Hepatocyte (in vitro differentiated cells): ENCODE data around the gene PHOX2B. TPM values are rescaled to one million over a fixed set of nuclear protein-coding genes. Genes with fewer than 3 reads are reported as not detected.

ENCODE experiments used
- DNase-seq: peaks from one replicate; pipeline ENCODE4 v3.0.0-alpha.2; 2016; ENCODE audit warnings: low spot score
- H2AFZ ChIP-seq: fragments of 200-600 bp; sonication (generic); 2 replicates; pipeline ENCODE4 v1.6.0; 2016; ENCODE audit warnings: antibody characterized with exemption, mild to moderate bottlenecking
- H3K27ac ChIP-seq: fragments of 200-600 bp; sonication (generic); 2 replicates; pipeline ENCODE4 v1.5.1; 2016; ENCODE audit warnings: mild to moderate bottlenecking
- H3K27me3 ChIP-seq: fragments of 200-600 bp; sonication (generic); 2 replicates; pipeline ENCODE4 v1.6.1; 2016
- H3K36me3 ChIP-seq: fragments of 200-600 bp; sonication (generic); replicated peaks from 2 replicates; pipeline ENCODE4 v1.5.1; 2016; ENCODE audit warnings: low read depth; ENCODE audit not compliant: insufficient read depth
- H3K4me1 ChIP-seq: fragments of 200-600 bp; sonication (generic); 2 replicates; pipeline ENCODE4 v1.5.1; 2016; ENCODE audit warnings: mild to moderate bottlenecking, moderate library complexity; ENCODE audit not compliant: insufficient read depth
- H3K4me2 ChIP-seq: fragments of 200-600 bp; sonication (generic); 2 replicates; pipeline ENCODE4 v1.6.0; 2016
- H3K4me3 ChIP-seq: fragments of 200-600 bp; sonication (generic); 2 replicates; pipeline ENCODE4 v1.5.1; 2016; ENCODE audit warnings: mild to moderate bottlenecking
- H3K79me2 ChIP-seq: fragments of 200-600 bp; sonication (generic); 2 replicates; pipeline ENCODE4 v1.6.0; 2017; ENCODE audit warnings: mild to moderate bottlenecking
- H3K9me2 ChIP-seq: fragments of 200-600 bp; sonication (generic); replicated peaks from 2 replicates; pipeline ENCODE4 v1.6.0; 2017; ENCODE audit warnings: mild to moderate bottlenecking; ENCODE audit not compliant: insufficient read depth
- H3K9me3 ChIP-seq: fragments of 200-600 bp; sonication (generic); 2 replicates; pipeline ENCODE4 v1.5.1; 2016; ENCODE audit warnings: low read depth, mild to moderate bottlenecking
- H4K20me1 ChIP-seq: fragments of 200-600 bp; sonication (generic); 2 replicates; pipeline ENCODE4 v1.6.0; 2016; ENCODE audit warnings: mild to moderate bottlenecking; ENCODE audit not compliant: insufficient read depth, poor library complexity, severe bottlenecking
- EZH2 ChIP-seq: fragments of 200-600 bp; sonication (generic); IDR thresholded peaks from 2 replicates; pipeline ENCODE4 v1.6.1; 2016; ENCODE audit warnings: antibody characterized with exemption, mild to moderate bottlenecking, borderline replicate concordance
- EZH2phosphoT487 ChIP-seq: fragments of 200-600 bp; sonication (generic); IDR thresholded peaks from one replicate; pipeline ENCODE4 v1.6.1; 2018; ENCODE audit warnings: antibody characterized with exemption, mild to moderate bottlenecking, low read depth, moderate library complexity; ENCODE audit not compliant: unreplicated experiment, severe bottlenecking
- WGBS: methylation state at CpG from one replicate; pipeline ENCODE4 v1.1.6; 2016; ENCODE audit warnings: low lambda C conversion rate; ENCODE audit errors: missing lambda C conversion rate; 5-methylcytosine and 5-hydroxymethylcytosine counted together
- polyA plus RNA-seq: library from polyadenylated mRNA; unstranded; fragments of >200 nt; fragmentation: Nextera tagmentation; extraction: Ambion mirVana; gene quantifications from 2 replicates; pipeline ENCODE4 v1.2.1, GENCODE V29; 2016
- total RNA-seq: library from RNA; depleted of rRNA; stranded (reverse); fragments of >200 nt; gene quantifications from 2 replicates; pipeline ENCODE4 v1.2.3, GENCODE V29; 2014
- TF ChIP-seq, protein P1 (sequence below): fragments of 200-600 bp; sonication (generic); IDR thresholded peaks from 2 replicates; pipeline ENCODE4 v1.5.1; 2016; ENCODE audit warnings: antibody characterized with exemption, mild to moderate bottlenecking; ENCODE audit not compliant: poor library complexity

PHOX2B gene
- total and polyA plus RNA-seq, 2 experiments from 2014 or later = not detected

DNA sequence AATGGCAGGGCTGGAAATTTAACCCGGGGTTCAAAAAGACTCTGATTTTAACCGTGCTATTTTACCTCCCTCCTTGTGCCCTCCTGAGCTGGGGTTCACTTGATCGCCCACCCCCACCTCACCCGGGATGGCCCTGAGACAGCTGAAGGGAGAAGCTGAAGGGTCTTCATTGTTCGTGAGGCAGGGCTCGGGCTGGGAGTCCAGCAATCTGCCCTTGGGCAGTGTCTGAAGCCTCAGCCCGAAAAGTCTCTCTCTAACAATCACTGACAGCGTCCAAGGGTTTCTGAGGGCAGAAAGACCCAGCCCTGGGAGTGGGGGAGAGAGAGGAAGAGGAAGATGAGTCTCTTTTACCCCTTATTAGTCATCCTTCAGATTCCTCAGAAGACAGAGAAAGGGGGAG lies 39.4 kb upstream of the PHOX2B start:
- no peak overlapping the region for H3K27ac ChIP-seq
- H3K4me2 ChIP-seq = no peak overlapping the region
- H3K4me1 ChIP-seq = no peaks in the 10 kb centered on the region
- H3K36me3 ChIP-seq = no peaks in the 10 kb centered on the region
- H3K4me3 ChIP-seq = no peak overlapping the region
- no peaks in the 10 kb centered on the region for H3K9me3 ChIP-seq
- H4K20me1 ChIP-seq = no peaks in the 10 kb centered on the region
- H2AFZ ChIP-seq = no peak overlapping the region
- DNase-seq = no peak
- no peaks in the 10 kb centered on the region for H3K79me2 ChIP-seq
- 58% methylated on average over 8 of the region's 8 CpGs for WGBS
- H3K9me2 ChIP-seq = no peaks in the 10 kb centered on the region
- no peak for TF ChIP-seq EZH2
- TF ChIP-seq, protein P1, sequence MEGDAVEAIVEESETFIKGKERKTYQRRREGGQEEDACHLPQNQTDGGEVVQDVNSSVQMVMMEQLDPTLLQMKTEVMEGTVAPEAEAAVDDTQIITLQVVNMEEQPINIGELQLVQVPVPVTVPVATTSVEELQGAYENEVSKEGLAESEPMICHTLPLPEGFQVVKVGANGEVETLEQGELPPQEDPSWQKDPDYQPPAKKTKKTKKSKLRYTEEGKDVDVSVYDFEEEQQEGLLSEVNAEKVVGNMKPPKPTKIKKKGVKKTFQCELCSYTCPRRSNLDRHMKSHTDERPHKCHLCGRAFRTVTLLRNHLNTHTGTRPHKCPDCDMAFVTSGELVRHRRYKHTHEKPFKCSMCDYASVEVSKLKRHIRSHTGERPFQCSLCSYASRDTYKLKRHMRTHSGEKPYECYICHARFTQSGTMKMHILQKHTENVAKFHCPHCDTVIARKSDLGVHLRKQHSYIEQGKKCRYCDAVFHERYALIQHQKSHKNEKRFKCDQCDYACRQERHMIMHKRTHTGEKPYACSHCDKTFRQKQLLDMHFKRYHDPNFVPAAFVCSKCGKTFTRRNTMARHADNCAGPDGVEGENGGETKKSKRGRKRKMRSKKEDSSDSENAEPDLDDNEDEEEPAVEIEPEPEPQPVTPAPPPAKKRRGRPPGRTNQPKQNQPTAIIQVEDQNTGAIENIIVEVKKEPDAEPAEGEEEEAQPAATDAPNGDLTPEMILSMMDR = no peak
- TF ChIP-seq EZH2phosphoT487 = no peak
- H3K27me3 ChIP-seq = peaks cover 31% of the 10 kb centered on the region

DNA sequence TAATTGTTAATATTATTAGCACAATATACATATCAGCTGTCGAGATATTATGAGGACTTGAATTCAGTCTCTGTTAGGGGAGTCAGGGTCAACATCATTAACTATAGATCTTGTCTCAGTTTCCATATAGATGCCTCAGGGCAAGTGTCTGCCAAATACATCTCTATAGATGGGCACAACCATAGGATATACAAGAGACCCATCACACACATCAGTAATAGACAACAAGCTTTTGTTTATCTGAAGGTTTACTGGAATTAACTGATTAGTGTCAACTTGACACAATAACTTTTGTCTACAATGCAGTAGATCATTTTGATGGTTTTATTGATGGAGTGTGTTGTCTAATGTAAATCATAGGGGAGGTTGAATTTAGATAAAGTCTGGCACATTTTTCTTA lies 37.1 kb upstream of the PHOX2B start:
- H3K27me3 ChIP-seq = peaks cover 25% of the 10 kb centered on the region
- H3K9me2 ChIP-seq = no peaks in the 10 kb centered on the region
- no peak overlapping the region for H2AFZ ChIP-seq
- H3K79me2 ChIP-seq = no peaks in the 10 kb centered on the region
- H3K4me2 ChIP-seq = no peak overlapping the region
- no peak overlapping the region for H3K4me3 ChIP-seq
- H3K36me3 ChIP-seq = no peaks in the 10 kb centered on the region
- WGBS = 91% methylated on average over 1 of the region's 1 CpG
- H3K9me3 ChIP-seq = no peaks in the 10 kb centered on the region
- no peaks in the 10 kb centered on the region for H4K20me1 ChIP-seq
- H3K4me1 ChIP-seq = no peaks in the 10 kb centered on the region
- no peak for TF ChIP-seq EZH2
- TF ChIP-seq, protein P1 = no peak
- TF ChIP-seq EZH2phosphoT487 = no peak
- no peak overlapping the region for H3K27ac ChIP-seq
- DNase-seq = no peak

DNA sequence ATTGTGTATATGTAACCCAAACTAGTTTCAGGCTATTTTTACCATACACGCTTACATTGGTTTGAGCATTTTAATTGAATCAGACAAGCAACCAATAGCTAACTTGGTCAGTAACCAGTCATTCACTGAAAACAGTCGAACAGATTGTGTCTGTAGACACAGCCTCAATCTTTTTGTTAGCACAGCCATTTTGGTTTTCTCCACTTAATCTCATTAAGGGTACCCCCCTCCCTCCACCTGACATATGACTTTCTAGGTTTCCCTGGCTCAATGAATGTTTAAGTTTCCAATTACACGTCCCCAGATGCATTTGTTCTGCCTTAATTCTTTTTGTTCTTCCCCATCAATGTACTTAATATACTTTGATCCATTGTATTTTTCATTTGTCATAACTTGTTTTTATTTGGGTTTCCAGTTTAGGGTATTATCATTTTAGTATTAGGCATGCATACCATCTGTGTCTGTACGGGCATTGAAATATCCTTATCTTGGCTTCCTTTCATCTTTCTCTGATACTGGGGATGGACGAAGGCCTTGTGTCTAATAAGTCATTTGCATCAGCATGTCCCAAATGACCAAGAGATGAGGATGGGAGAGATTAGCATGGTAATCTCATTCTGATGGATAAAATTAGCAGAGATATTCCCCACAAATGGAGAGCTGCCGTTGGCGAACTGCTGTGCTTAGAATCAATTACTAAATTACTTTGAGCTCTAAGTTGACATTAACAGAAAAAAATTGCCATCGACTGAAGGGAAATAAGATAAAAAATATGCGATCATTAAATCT lies 35.9 kb upstream of the PHOX2B start:
- no peak for TF ChIP-seq EZH2
- no peaks in the 10 kb centered on the region for H3K9me3 ChIP-seq
- H2AFZ ChIP-seq = no peak overlapping the region
- H3K4me3 ChIP-seq = no peak overlapping the region
- H3K4me1 ChIP-seq = no peaks in the 10 kb centered on the region
- WGBS = 92% methylated on average over 9 of the region's 9 CpGs
- no peaks in the 10 kb centered on the region for H3K36me3 ChIP-seq
- DNase-seq = no peak
- H3K27me3 ChIP-seq = peaks cover 25% of the 10 kb centered on the region
- H3K79me2 ChIP-seq = no peaks in the 10 kb centered on the region
- H3K9me2 ChIP-seq = no peaks in the 10 kb centered on the region
- no peak overlapping the region for H3K27ac ChIP-seq
- H3K4me2 ChIP-seq = no peak overlapping the region
- no peaks in the 10 kb centered on the region for H4K20me1 ChIP-seq

DNA sequence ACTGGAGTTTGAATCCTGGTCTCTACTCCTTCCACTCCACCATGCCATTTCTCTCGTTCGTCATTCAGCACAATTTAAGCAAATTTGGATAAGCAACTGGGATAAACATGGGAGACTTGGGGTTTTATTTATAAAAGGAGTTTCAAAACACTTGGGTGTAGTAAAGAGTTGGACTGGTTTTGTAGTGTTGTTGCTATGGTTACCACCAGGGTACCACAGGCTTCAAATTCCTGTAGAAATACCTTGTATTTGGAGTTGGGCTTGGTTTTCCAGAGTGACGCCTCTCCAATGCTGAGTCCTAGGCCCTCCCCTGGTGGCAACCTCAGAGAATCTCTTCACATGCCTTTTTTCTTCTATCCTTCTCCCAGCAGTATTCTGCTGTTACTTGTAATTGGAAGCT lies 27.9 kb upstream of the PHOX2B start:
- TF ChIP-seq EZH2phosphoT487 = no peak
- TF ChIP-seq, protein P1 = no peak
- TF ChIP-seq EZH2 = no peak
- no peaks in the 10 kb centered on the region for H4K20me1 ChIP-seq
- WGBS = 90% methylated on average over 3 of the region's 3 CpGs

More for the DNA sequence above, 27.9 kb upstream of the PHOX2B start:
- peaks cover 18% of the 10 kb centered on the region for H3K27me3 ChIP-seq
- no peaks in the 10 kb centered on the region for H3K4me1 ChIP-seq
- H3K79me2 ChIP-seq = no peaks in the 10 kb centered on the region
- DNase-seq = no peak
- H3K27ac ChIP-seq = no peak overlapping the region
- H3K36me3 ChIP-seq = no peaks in the 10 kb centered on the region
- H3K9me2 ChIP-seq = no peaks in the 10 kb centered on the region
- H3K4me2 ChIP-seq = no peak overlapping the region
- no peaks in the 10 kb centered on the region for H3K9me3 ChIP-seq
- no peak overlapping the region for H2AFZ ChIP-seq
- H3K4me3 ChIP-seq = no peak overlapping the region
